ENCODE measurements around the gene MACROH2A1. TPM values are rescaled to one million over a fixed set of nuclear protein-coding genes. Genes with fewer than 3 reads are reported as not detected.
A peak's percentile ranks its signal among the peaks of the same experiment; 100 is the strongest.

The MACROH2A1 gene
- total and polyA plus RNA-seq, 2 experiments from 2014 or later, result 115 to 125 TPM

- Histone ChIP-seq H2AFZ (no peak overlapping the region), H3K4me1 (ENCODE audit: insufficient read depth) (peaks cover 12% of the 10 kb centered on the region; the same call in 1 of the 2 replicates), H3K4me2 (ENCODE audit: unreplicated experiment) (no peak overlapping the region), H3K79me2 (ENCODE audit: insufficient read depth) (no peaks in the 10 kb centered on the region), H3F3A (ENCODE audit: insufficient read depth) (no peaks in the 10 kb centered on the region), H3K27me3 (replicated peaks; ENCODE audit: insufficient read depth) (no peaks in the 10 kb centered on the region), H3K27ac (no peak overlapping the region), H3K9ac (no peak overlapping the region), H3K9me2 (ENCODE audit: insufficient read depth) (no peaks in the 10 kb centered on the region), H4K20me1 (ENCODE audit: insufficient read depth) (no peaks in the 10 kb centered on the region), H3K36me3 (ENCODE audit: low read depth) (no peaks in the 10 kb centered on the region), H3K9me3 (ENCODE audit: low read depth) (no peaks in the 10 kb centered on the region), H3K4me3 (no peak overlapping the region)
- TF ChIP-seq EZH2phosphoT487 (IDR thresholded peaks at IDR 0.05; ENCODE audit: insufficient read depth, low read depth) (no peak), EZH2 (IDR thresholded peaks at IDR 0.05; ENCODE audit: insufficient read depth, poor library complexity, severe bottlenecking) (no peak)
- in situ Hi-C loops (cut with MboI), result no loop called here
- WGBS, 2 experiments (ENCODE audit: low coverage in 1 of 2, low lambda C conversion rate in 2 of 2, missing lambda C conversion rate in 2 of 2), result 85 to 89% methylated on average over 6 to 7 of the region's 7 CpGs
- no peak for DNase-seq
Measured at GRCh38 chr5:135437422-135437795, 38.4 kb upstream of the MACROH2A1 start.

- H3K27ac ChIP-seq, result no peak overlapping the region
- H3K9ac ChIP-seq, result no peak overlapping the region
- H3K36me3 ChIP-seq (ENCODE audit: low read depth), result no peaks in the 10 kb centered on the region
- H3K9me2 ChIP-seq (ENCODE audit: insufficient read depth), result no peaks in the 10 kb centered on the region
- H3K4me2 ChIP-seq (ENCODE audit: unreplicated experiment), result no peak overlapping the region
- H4K20me1 ChIP-seq (ENCODE audit: insufficient read depth), result no peaks in the 10 kb centered on the region
- H3K4me3 ChIP-seq, result no peak overlapping the region
- WGBS, 2 experiments (ENCODE audit: low coverage in 1 of 2, low lambda C conversion rate in 2 of 2, missing lambda C conversion rate in 2 of 2), result 76% methylated on average over 7 of the region's 7 CpGs
- H3K9me3 ChIP-seq (ENCODE audit: low read depth), result no peaks in the 10 kb centered on the region
- H3K79me2 ChIP-seq (ENCODE audit: insufficient read depth), result no peaks in the 10 kb centered on the region
- TF ChIP-seq EZH2 (IDR thresholded peaks at IDR 0.05; ENCODE audit: insufficient read depth, poor library complexity, severe bottlenecking) (no peak), EZH2phosphoT487 (IDR thresholded peaks at IDR 0.05; ENCODE audit: insufficient read depth, low read depth) (no peak)
- peaks cover 12% of the 10 kb centered on the region; the same call in 1 of the 2 replicates for H3K4me1 ChIP-seq (ENCODE audit: insufficient read depth)
- H3F3A ChIP-seq (ENCODE audit: insufficient read depth), result no peaks in the 10 kb centered on the region
- no peak for DNase-seq
- no peaks in the 10 kb centered on the region for H3K27me3 ChIP-seq (replicated peaks; ENCODE audit: insufficient read depth)
- no peak overlapping the region for H2AFZ ChIP-seq
- in situ Hi-C loops (cut with MboI), result no loop called here
Measured at GRCh38 chr5:135436951-135437418, 38.0 kb upstream of the MACROH2A1 start.

GRCh38 chr5:135435467-135436330 is 36.7 kb upstream of the MACROH2A1 start:
- WGBS, 2 experiments (ENCODE audit: low coverage in 1 of 2, low lambda C conversion rate in 2 of 2, missing lambda C conversion rate in 2 of 2), result 86 to 88% methylated on average over 9 of the region's 9 CpGs
- Histone ChIP-seq H3K79me2 (ENCODE audit: insufficient read depth) (no peaks in the 10 kb centered on the region), H2AFZ (no peak overlapping the region), H3K36me3 (ENCODE audit: low read depth) (no peaks in the 10 kb centered on the region), H3K4me2 (ENCODE audit: unreplicated experiment) (no peak overlapping the region), H3K4me1 (ENCODE audit: insufficient read depth) (peaks cover 12% of the 10 kb centered on the region; the same call in 1 of the 2 replicates), H3F3A (ENCODE audit: insufficient read depth) (no peaks in the 10 kb centered on the region), H4K20me1 (ENCODE audit: insufficient read depth) (no peaks in the 10 kb centered on the region), H3K27ac (no peak overlapping the region), H3K27me3 (replicated peaks; ENCODE audit: insufficient read depth) (no peaks in the 10 kb centered on the region), H3K9me3 (ENCODE audit: low read depth) (no peaks in the 10 kb centered on the region), H3K9me2 (ENCODE audit: insufficient read depth) (no peaks in the 10 kb centered on the region), H3K9ac (no peak overlapping the region), H3K4me3 (no peak overlapping the region)
- in situ Hi-C loops (cut with MboI), result no loop called here
- DNase-seq, result no peak
- TF ChIP-seq EZH2phosphoT487 (IDR thresholded peaks at IDR 0.05; ENCODE audit: insufficient read depth, low read depth) (no peak), EZH2 (IDR thresholded peaks at IDR 0.05; ENCODE audit: insufficient read depth, poor library complexity, severe bottlenecking) (no peak)

GRCh38 chr5:135434591-135435466 is 35.8 kb upstream of the MACROH2A1 start:
- Histone ChIP-seq H2AFZ (no peak overlapping the region), H3F3A (ENCODE audit: insufficient read depth) (no peaks in the 10 kb centered on the region), H3K9me3 (ENCODE audit: low read depth) (no peaks in the 10 kb centered on the region), H3K27me3 (replicated peaks; ENCODE audit: insufficient read depth) (no peaks in the 10 kb centered on the region), H3K4me1 (ENCODE audit: insufficient read depth) (peaks cover 12% of the 10 kb centered on the region; the same call in 1 of the 2 replicates), H3K4me3 (no peak overlapping the region), H4K20me1 (ENCODE audit: insufficient read depth) (no peaks in the 10 kb centered on the region), H3K9me2 (ENCODE audit: insufficient read depth) (no peaks in the 10 kb centered on the region), H3K36me3 (ENCODE audit: low read depth) (no peaks in the 10 kb centered on the region), H3K4me2 (ENCODE audit: unreplicated experiment) (no peak overlapping the region), H3K79me2 (ENCODE audit: insufficient read depth) (no peaks in the 10 kb centered on the region), H3K27ac (no peak overlapping the region), H3K9ac (no peak overlapping the region)
- TF ChIP-seq EZH2 (IDR thresholded peaks at IDR 0.05; ENCODE audit: insufficient read depth, poor library complexity, severe bottlenecking) (no peak), EZH2phosphoT487 (IDR thresholded peaks at IDR 0.05; ENCODE audit: insufficient read depth, low read depth) (no peak)
- in situ Hi-C loops (cut with MboI), result no loop called here
- WGBS, 2 experiments (ENCODE audit: low coverage in 1 of 2, low lambda C conversion rate in 2 of 2, missing lambda C conversion rate in 2 of 2), result 69 to 71% methylated on average over 24 of the region's 24 CpGs
- peak; percentile 34 for DNase-seq
